HUES48 (cell line): ENCODE data around the gene LYZL2.
"Not testable (repeated sequence)": the region's sequence is repeated elsewhere in the genome, so short reads cannot be mapped to it uniquely, and the experiment has no call there.

Experiments
- H3K27ac ChIP-seq: one replicate; pipeline ENCODE4 v1.7.0; 2013; ENCODE audit warnings: low read depth, low read length, inconsistent platforms
- H3K27me3 ChIP-seq: 2 replicates; pipeline ENCODE4 v1.6.1; 2013; ENCODE audit warnings: mild to moderate bottlenecking, low read length; ENCODE audit not compliant: control insufficient read depth, insufficient read depth
- H3K36me3 ChIP-seq: 2 replicates; pipeline ENCODE4 v1.6.1; 2013; ENCODE audit warnings: low read length; ENCODE audit not compliant: control insufficient read depth, insufficient read depth
- H3K4me1 ChIP-seq: 2 replicates; pipeline ENCODE4 v1.6.1; 2013; ENCODE audit warnings: mild to moderate bottlenecking, low read length; ENCODE audit not compliant: control insufficient read depth, insufficient read depth
- H3K4me3 ChIP-seq: 2 replicates; pipeline ENCODE4 v1.5.1; 2013; ENCODE audit warnings: mild to moderate bottlenecking, low read depth, low read length
- H3K9ac ChIP-seq: 2 replicates; pipeline ENCODE4 v1.6.1; 2013; ENCODE audit warnings: mild to moderate bottlenecking, low read depth, low read length, moderate library complexity
- H3K9me3 ChIP-seq: 2 replicates; pipeline ENCODE4 v1.6.1; 2013; ENCODE audit warnings: low read length; ENCODE audit not compliant: control insufficient read depth, insufficient read depth

The LYZL2 gene

DNA sequence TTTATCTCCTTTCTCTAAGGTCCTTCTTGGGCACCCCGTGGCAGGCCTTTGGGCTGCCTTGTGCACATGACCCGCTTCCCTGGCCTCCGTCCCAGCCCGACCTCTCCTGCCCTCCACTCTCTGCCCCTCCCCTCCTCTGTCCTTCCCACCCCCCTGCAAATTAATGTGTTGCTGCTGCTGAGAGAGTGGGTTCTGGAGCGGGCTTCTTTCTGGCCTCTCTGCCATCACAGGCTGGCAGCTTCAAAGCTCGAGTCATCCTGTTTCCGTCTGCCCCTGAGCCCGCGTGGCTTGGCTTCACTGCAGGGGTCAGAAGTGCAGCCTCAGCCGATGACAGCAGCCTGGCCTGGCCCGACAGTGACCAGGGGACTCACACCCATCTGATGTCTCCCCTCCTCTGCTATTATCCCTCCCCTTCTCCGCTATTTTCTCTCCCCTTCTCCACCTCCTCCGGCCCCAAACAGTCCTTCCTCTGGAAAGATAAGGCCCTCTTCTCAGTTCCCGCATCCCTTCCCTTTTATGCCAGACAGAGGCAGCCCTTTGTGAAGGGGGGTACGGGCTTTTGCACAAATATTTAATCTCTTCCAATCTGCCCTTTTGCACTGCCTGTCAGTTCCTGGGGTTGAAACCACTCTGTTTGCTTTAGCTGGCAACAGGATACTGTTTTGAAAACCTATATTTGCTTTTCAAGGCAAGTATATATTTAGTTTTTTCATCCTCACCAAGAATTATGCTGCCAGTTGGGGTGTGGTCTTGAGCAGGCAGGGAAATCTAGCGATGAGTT, 24.0 kb downstream of the LYZL2 start:
- H3K4me3 ChIP-seq, H3K36me3 ChIP-seq, H3K9me3 ChIP-seq, H3K27ac ChIP-seq, H3K27me3 ChIP-seq, H3K9ac ChIP-seq, H3K4me1 ChIP-seq: not testable (repeated sequence)

DNA sequence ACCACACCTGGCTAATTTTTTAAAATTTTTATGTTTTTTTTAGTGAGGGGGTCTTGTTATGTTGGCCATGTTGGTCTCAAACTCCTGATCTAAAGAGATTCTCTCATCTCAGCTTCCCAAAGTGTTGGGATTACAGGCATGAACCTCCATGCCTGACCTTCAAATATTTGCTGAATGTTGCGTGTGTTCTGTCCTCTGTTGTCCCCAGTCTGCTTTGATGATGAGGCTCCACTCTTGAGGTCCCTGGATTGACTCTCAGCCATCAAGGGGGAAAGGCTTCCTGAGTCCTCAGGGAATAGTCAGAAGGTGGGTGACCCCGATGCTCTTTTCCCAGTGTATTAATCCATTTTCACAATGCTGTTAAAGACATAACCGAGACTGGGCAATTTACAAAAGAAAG, 26.0 kb downstream of the LYZL2 start:
- Histone ChIP-seq H3K36me3 (no peaks in the 10 kb centered on the region), H3K9ac (no peak overlapping the region), H3K4me1 (peaks cover 3% of the 10 kb centered on the region; the same call in 1 of the 2 replicates), H3K27ac (no peak overlapping the region), H3K4me3 (no peak overlapping the region), H3K9me3 (no peaks in the 10 kb centered on the region), H3K27me3 (peaks cover 14% of the 10 kb centered on the region)

DNA sequence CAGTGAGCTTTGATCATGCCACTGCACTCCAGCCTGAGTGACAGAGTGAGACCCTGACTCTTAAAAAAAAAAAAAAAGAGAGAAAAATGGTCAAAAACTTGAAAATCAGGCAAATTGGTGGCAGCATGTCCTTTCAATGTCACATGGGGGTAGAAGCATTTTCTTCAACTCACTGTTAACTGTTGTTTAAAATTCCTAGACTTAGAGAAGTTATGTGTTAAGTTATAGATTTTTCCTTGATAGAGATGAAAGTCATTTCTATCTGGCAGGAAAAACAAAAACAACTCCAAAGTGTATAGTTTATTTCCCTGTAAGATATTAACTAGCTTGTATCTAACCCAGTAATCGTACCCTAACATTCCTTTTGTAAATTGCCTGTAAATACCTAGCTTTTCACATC, 26.8 kb downstream of the LYZL2 start:
- H3K27ac ChIP-seq, result no peak overlapping the region
- H3K9me3 ChIP-seq, result no peaks in the 10 kb centered on the region
- no peak overlapping the region for H3K4me3 ChIP-seq
- peaks cover 11% of the 10 kb centered on the region for H3K4me1 ChIP-seq
- H3K9ac ChIP-seq, result no peak overlapping the region
- H3K27me3 ChIP-seq, result peaks cover 23% of the 10 kb centered on the region
- H3K36me3 ChIP-seq, result no peaks in the 10 kb centered on the region

DNA sequence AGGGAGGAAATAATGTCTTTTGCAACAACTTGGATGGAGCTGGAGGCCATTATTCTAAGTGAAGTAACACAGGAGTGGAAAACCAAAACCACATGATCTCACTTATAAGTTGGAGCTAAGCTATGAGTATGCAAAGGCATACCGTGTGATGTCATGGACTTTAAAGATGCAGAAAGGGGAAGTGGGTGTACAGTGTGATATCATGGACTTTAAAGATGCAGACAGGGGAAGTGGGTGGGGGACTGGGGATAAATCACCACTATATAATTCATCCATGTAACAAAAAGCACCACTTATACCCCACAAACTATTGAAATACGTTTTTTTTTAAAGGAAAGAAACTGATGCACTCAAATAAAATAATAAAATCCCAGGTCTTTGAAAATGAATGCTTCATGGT, 29.5 kb downstream of the LYZL2 start:
- Histone ChIP-seq H3K4me3 (no peak overlapping the region), H3K4me1 (peaks cover 17% of the 10 kb centered on the region), H3K9me3 (no peaks in the 10 kb centered on the region), H3K9ac (no peak overlapping the region), H3K36me3 (no peaks in the 10 kb centered on the region), H3K27me3 (peaks cover 44% of the 10 kb centered on the region), H3K27ac (no peak overlapping the region)

DNA sequence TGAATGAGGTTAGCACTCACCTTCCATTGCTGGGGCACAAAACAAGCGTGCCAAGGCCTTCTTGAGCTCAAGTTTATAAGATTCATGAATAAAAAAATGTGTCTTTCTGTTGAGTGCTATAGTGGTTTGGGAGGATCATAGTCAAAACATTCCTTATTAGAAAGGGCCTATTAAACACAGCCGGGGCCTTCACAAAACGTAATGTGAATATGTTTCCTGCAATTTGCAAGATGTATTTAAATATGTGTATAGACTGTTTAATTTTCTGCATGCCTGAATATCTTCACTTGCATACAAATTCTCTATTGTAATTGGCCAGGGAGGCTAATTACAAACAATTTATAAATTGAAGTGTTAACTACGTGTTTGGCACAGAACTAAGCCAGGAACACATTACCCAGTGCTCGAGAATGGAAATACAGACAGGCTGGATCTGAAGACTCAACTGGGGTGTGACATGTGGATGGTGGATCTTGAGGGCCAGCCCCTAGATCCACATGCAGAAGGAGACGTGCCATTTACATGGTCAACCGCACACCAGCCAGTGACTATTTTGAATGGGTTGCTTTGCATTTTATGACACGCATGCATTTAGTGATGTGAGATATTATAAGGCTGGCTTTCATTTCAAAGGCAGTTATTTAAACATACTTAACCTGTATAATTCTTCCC, 31.3 kb downstream of the LYZL2 start:
- Histone ChIP-seq H3K36me3 (no peaks in the 10 kb centered on the region), H3K27me3 (peaks cover 61% of the 10 kb centered on the region), H3K9ac (no peak overlapping the region), H3K9me3 (no peaks in the 10 kb centered on the region), H3K4me1 (peaks cover 17% of the 10 kb centered on the region), H3K4me3 (no peak overlapping the region), H3K27ac (no peak overlapping the region)

DNA sequence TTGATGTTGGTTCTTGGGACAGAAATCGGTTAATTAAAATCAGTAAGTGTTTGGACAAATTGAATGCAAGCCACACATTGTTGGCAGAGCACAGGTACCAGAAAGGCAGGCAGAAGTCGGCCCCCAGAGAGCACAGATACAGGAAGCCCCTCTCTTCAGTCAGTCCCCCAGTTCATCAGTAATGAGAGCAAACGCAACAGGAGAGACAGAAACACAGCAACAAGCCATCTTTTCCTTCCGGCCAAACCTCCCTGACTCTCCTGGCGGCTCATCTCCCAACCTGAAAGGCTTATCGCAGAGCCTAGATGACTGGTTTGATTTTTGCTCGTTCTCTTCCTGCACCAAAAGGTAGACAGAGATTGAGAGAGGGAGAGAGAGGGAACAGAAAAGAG, 32.1 kb downstream of the LYZL2 start:
- Histone ChIP-seq H3K4me1 (peaks cover 17% of the 10 kb centered on the region), H3K4me3 (peak overlapping the region; percentile 32; the same call in 1 of the 2 replicates), H3K27ac (peak overlapping the region; percentile 55), H3K27me3 (peaks cover 68% of the 10 kb centered on the region)
- H3K36me3 ChIP-seq, H3K9ac ChIP-seq, H3K9me3 ChIP-seq: not testable (repeated sequence)

DNA sequence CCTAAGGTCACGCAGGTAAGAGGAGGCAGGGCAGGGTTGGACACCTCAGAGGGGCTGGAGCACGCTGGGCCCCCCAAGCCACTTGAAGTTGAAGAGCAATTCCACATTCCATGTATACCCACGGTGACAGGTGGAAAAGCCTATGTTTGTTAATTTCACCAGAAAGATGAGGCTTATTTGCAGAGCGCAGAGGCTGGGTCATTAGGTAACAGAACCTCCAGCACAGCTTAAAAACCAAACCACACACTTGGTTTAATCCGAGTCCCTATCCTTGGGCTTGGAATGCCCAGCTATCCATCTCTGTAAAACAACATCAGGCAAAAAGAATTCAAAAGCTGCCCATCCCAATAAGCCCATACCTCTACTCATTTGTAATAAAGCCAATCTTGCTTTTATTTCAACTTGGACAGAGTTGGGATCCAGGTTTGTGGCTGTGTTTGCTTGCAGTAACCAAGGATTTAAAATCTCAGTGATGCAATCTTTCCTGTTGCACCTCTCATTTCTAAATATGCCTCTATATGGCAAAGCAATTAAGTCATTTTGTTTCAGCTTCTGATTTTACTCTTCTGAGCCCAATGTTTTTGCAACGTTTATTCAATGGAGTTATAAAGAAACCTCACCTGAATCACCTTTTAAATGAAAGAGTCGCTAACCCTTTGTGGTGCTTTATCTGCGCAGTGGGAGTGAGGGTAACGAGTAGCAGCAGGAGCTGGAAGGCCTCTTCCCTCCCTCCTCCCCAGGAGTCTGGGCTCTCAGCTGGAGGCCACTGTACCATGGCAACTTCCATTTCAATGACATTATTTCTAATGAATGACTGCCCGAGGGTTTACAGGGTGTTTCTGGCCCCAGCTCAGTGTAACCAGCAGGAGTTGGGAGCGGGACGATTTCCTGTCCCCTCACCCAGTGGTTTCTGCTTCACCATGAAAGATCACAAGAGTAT, 32.8 kb downstream of the LYZL2 start:
- H3K36me3 ChIP-seq, H3K9ac ChIP-seq, H3K9me3 ChIP-seq: not testable (repeated sequence)
- H3K4me3 ChIP-seq, result peak overlapping the region; percentile 32; the same call in 1 of the 2 replicates
- H3K27me3 ChIP-seq, result peaks cover 68% of the 10 kb centered on the region
- peak overlapping the region; percentile 55 for H3K27ac ChIP-seq
- peaks cover 17% of the 10 kb centered on the region for H3K4me1 ChIP-seq

DNA sequence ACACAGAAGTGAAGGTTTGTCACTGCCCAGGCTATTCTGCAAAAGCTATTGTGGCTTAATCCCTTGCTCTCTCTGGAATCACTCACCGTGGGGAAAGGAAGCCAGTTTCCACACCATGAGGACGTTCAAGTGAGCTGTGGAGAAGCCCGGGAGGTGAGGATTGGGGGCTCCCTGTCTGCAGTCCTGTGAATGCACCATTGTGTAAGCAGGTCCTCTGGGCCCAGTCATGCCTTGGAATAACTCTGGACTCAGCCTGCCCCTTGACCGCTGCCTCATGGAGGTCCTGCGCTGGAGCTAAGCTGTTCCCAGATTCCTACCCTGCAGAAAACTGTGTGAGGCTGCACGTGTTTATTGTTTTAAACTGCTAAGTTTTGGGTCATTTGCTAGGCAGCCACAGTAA, 33.5 kb downstream of the LYZL2 start:
- H3K4me1 ChIP-seq, result peaks cover 17% of the 10 kb centered on the region
- H3K4me3 ChIP-seq, result no peak overlapping the region
- no peaks in the 10 kb centered on the region for H3K36me3 ChIP-seq
- no peaks in the 10 kb centered on the region for H3K9me3 ChIP-seq
- peaks cover 68% of the 10 kb centered on the region for H3K27me3 ChIP-seq
- no peak overlapping the region for H3K9ac ChIP-seq
- H3K27ac ChIP-seq, result no peak overlapping the region

DNA sequence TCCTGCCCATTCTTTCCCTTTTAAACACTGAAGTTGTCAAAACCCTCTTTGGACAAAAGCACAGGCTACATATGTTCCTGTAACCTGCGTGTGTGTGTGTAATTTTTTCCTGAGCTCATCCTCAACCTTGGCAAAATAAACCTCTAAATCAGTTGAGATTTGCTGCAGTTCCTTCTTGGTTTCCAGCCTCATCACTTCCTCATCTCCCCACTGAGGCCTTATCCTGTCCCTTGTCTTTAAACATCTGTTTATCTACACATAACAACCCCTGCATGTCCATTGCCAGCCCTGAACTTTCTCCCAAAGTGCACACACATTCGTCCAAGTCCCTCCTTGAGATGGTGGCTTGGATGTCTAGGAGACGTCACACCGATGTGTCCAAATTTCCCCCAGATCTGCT, 35.5 kb downstream of the LYZL2 start:
- H3K27ac ChIP-seq, result no peak overlapping the region
- no peak overlapping the region for H3K9ac ChIP-seq
- H3K27me3 ChIP-seq, result peaks cover 58% of the 10 kb centered on the region
- H3K4me1 ChIP-seq, result peaks cover 17% of the 10 kb centered on the region
- no peaks in the 10 kb centered on the region for H3K36me3 ChIP-seq
- no peaks in the 10 kb centered on the region for H3K9me3 ChIP-seq
- no peak overlapping the region for H3K4me3 ChIP-seq

DNA sequence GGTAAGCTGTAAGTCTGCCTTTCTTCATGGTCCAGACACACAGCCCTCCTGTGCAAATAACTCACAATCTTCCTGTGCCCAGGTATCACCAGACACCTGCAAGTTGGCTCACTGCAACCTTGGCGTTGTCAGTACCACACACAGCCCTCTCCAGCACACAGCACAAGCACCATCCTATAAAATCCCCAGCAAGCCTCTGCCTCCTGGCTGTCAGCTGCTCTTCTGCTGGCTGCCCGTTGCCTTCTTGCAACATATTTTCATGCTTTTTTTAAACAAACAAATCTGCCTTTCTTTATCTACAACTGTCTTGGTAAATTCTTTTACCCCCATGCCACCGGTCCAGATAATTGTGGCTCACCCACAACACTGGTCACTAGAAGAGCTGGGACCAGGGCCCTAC, 36.8 kb downstream of the LYZL2 start:
- peaks cover 45% of the 10 kb centered on the region for H3K27me3 ChIP-seq
- H3K9me3 ChIP-seq, H3K4me1 ChIP-seq, H3K36me3 ChIP-seq, H3K4me3 ChIP-seq, H3K27ac ChIP-seq, H3K9ac ChIP-seq: not testable (repeated sequence)
